ACHN (cell line): ENCODE results near the gene NTRK3.

Experiments used
- DNase-seq: peaks from one replicate; pipeline ENCODE4 v3.0.0-alpha.2; 2015
- in situ Hi-C: cut with HindIII; loops from 2 replicates; pipeline ENCODE4 v1.10.0; 2017; ENCODE audit warnings: low sequenced_read_pairs, low pct_ligation_motif_present, low pct_unique_long_range_greater_than_20kb

NTRK3 gene

GRCh38 chr15:87998630-87999029 lies 257.9 kb downstream of the NTRK3 start:
- no peak for DNase-seq
- in situ Hi-C loops, result no loop called here

GRCh38 chr15:87986776-87987175 lies 269.8 kb downstream of the NTRK3 start:
- in situ Hi-C loops, result no loop called here
- no peak for DNase-seq

GRCh38 chr15:87985451-87985850 lies 271.1 kb downstream of the NTRK3 start:
- in situ Hi-C loops, result no loop called here
- DNase-seq, result no peak

GRCh38 chr15:87981969-87982368 lies 274.6 kb downstream of the NTRK3 start:
- in situ Hi-C loops, result no loop called here
- DNase-seq, result no peak

- in situ Hi-C loops, result no loop called here
- DNase-seq, result no peak
These were observed 278.6 kb downstream of the NTRK3 start for GRCh38 chr15:87977907-87978306.

- DNase-seq, result no peak
- in situ Hi-C loops, result no loop called here
These were observed 280.0 kb downstream of the NTRK3 start for GRCh38 chr15:87976552-87976951.

- no peak for DNase-seq
- in situ Hi-C loops, result no loop called here
These were observed 282.9 kb downstream of the NTRK3 start for GRCh38 chr15:87973501-87974215.

- DNase-seq, result no peak
- in situ Hi-C loops, result no loop called here
These were observed 285.5 kb downstream of the NTRK3 start for GRCh38 chr15:87971076-87971475.

GRCh38 chr15:87967951-87968350 lies 288.6 kb downstream of the NTRK3 start:
- in situ Hi-C loops, result no loop called here

GRCh38 chr15:87965304-87965703 lies 291.2 kb downstream of the NTRK3 start:
- in situ Hi-C loops, result no loop called here
- DNase-seq, result no peak

More at GRCh38 chr15:87967951-87968350, 288.6 kb downstream of the NTRK3 start:
- DNase-seq, result no peak

GRCh38 chr15:87962428-87962827 lies 294.1 kb downstream of the NTRK3 start:
- in situ Hi-C loops, result no loop called here
- no peak for DNase-seq

GRCh38 chr15:87961851-87962420 lies 294.6 kb downstream of the NTRK3 start:
- no peak for DNase-seq
- in situ Hi-C loops, result no loop called here

GRCh38 chr15:87959662-87960061 lies 296.9 kb downstream of the NTRK3 start:
- in situ Hi-C loops, result no loop called here

GRCh38 chr15:87959080-87959479 lies 297.5 kb downstream of the NTRK3 start:
- in situ Hi-C loops, result no loop called here
- no peak for DNase-seq

More at GRCh38 chr15:87959662-87960061, 296.9 kb downstream of the NTRK3 start:
- no peak for DNase-seq

GRCh38 chr15:87955284-87955909 lies 301.1 kb downstream of the NTRK3 start:
- in situ Hi-C loops, result no loop called here

GRCh38 chr15:87954793-87955192 lies 301.7 kb downstream of the NTRK3 start:
- DNase-seq, result no peak
- in situ Hi-C loops, result no loop called here

More at GRCh38 chr15:87955284-87955909, 301.1 kb downstream of the NTRK3 start:
- no peak for DNase-seq

GRCh38 chr15:87952736-87953287 lies 303.7 kb downstream of the NTRK3 start:
- in situ Hi-C loops, result no loop called here
- DNase-seq, result no peak

- in situ Hi-C loops, result no loop called here
- DNase-seq, result no peak
These were observed 306.8 kb downstream of the NTRK3 start for GRCh38 chr15:87949575-87950223.

- in situ Hi-C loops, result no loop called here
- DNase-seq, result no peak
These were observed 307.4 kb downstream of the NTRK3 start for GRCh38 chr15:87949151-87949574.
